K562 (cell line): ENCODE measurements around the gene MFSD6L. TPM values are rescaled to one million over a fixed set of nuclear protein-coding genes. Genes with fewer than 3 reads are reported as not detected.

Experiments used
- ATAC-seq: fragments of 200-7000 bp; cut with Tn5 transposase; 3 replicates; pipeline ENCODE4 v1.9.1; 2020; ENCODE audit warnings: moderate library complexity
- Bru-seq: library from RNA; stranded (reverse); fragments of 400-500 nt; gene quantifications from one replicate; lab custom pipeline; 2021; lab: Mats Ljungman, UMichigan
- BruChase-seq, 2 experiments: library from RNA; stranded (reverse); fragments of 400-500 nt; gene quantifications; one replicate each; lab custom pipeline; 2021; lab: Mats Ljungman, UMichigan
- BruUV-seq: library from RNA; stranded (reverse); fragments of 400-500 nt; replicated peaks from 2 replicates; lab custom pipeline; 2021; lab: Mats Ljungman, UMichigan
- CTCF ChIA-PET: fragments of 300-600 bp; formaldehyde crosslinking; extraction: SDS; loops from one replicate; lab custom pipeline; 2021; ENCODE audit warnings: low intra/inter-chr PET ratio; lab: Yijun Ruan, JAX
- POLR2A ChIA-PET: fragments of 300-600, 350-650 bp; sonication (Branson Sonifier 250); formaldehyde crosslinking; extraction: SDS; loops from one replicate; lab custom pipeline; 2021; ENCODE audit warnings: antibody characterized with exemption, inconsistent platforms; lab: Yijun Ruan, JAX
- DNase-seq, 4 experiments: peaks; one replicate each; pipeline versions ENCODE4 v3.0.0 to v3.0.0-alpha.2; 2011 to 2018; ENCODE audit warnings: low spot score in 3 of 4, mixed read lengths in 3 of 4; ENCODE audit errors: extremely low read depth in 1 of 4
- FAIRE-seq: peaks from 2 replicates; lab custom pipeline; 2011; peaks lifted over from hg19 to GRCh38; lab: Jason Lieb, UNC
- H2AFZ ChIP-seq: 2 replicates; pipeline ENCODE4 v1.6.0; 2011; ENCODE audit warnings: low read depth, low read length, control low read depth, inconsistent platforms
- H3K27ac ChIP-seq: fragments of 200-600 bp; 3 replicates; pipeline ENCODE4 v1.8.0; 2011; ENCODE audit warnings: low read depth, mild to moderate bottlenecking, control low read depth, inconsistent platforms, low read length, moderate library complexity, mixed read lengths; ENCODE audit errors: extremely low read depth
- H3K27me3 ChIP-seq, 2 experiments: fragments of 300-600 bp in 1 of 2; 2 replicates in 1 of 2; 3 replicates in 1 of 2; pipeline versions ENCODE4 v1.6.0 to v1.8.0; 2011; ENCODE audit warnings: inconsistent platforms in 2 of 2, low read length in 2 of 2, mild to moderate bottlenecking in 1 of 2, mixed read lengths in 1 of 2, moderate library complexity in 1 of 2; ENCODE audit not compliant: control insufficient read depth in 2 of 2, insufficient read depth in 2 of 2
- H3K36me3 ChIP-seq: fragments of 300-600 bp; 3 replicates; pipeline ENCODE4 v1.8.0; 2011; ENCODE audit warnings: mild to moderate bottlenecking, low read length, inconsistent platforms; ENCODE audit not compliant: control insufficient read depth, insufficient read depth
- H3K4me1 ChIP-seq, 2 experiments: fragments of 200-600 bp in 1 of 2; replicated peaks in 1 of 2; 2 replicates in 1 of 2; 3 replicates in 1 of 2; pipeline versions ENCODE4 v1.5.1 to v1.8.0; 2011; ENCODE audit warnings: inconsistent platforms in 2 of 2, low read length in 2 of 2, mild to moderate bottlenecking in 1 of 2, mixed read lengths in 1 of 2, moderate library complexity in 1 of 2; ENCODE audit not compliant: control insufficient read depth in 2 of 2, insufficient read depth in 2 of 2
- H3K4me2 ChIP-seq: 2 replicates; pipeline ENCODE4 v1.6.1; 2011; ENCODE audit warnings: low read length, control low read depth, inconsistent platforms, mixed read lengths; ENCODE audit not compliant: insufficient read depth
- H3K4me3 ChIP-seq: fragments of 200-600 bp; sonication (generic), shearing (Covaris generic); 2 replicates; pipeline ENCODE4 v1.5.1; 2016; ENCODE audit warnings: control low read depth, inconsistent platforms
- H3K79me2 ChIP-seq: fragments of 200-600 bp; 3 replicates; pipeline ENCODE4 v1.8.0; 2011; ENCODE audit warnings: low read length, inconsistent platforms; ENCODE audit not compliant: control insufficient read depth, insufficient read depth
- H3K9ac ChIP-seq, 2 experiments: 2 replicates each; pipeline versions ENCODE4 v1.6.0 to v1.6.1; 2011; ENCODE audit warnings: low read depth in 2 of 2, low read length in 2 of 2, control low read depth in 1 of 2, inconsistent platforms in 1 of 2, mild to moderate bottlenecking in 1 of 2, mixed read lengths in 1 of 2; ENCODE audit not compliant: insufficient read depth in 1 of 2
- H3K9me1 ChIP-seq: one replicate; pipeline ENCODE4 v1.6.0; 2011; ENCODE audit warnings: inconsistent platforms, mild to moderate bottlenecking, low read length, moderate library complexity; ENCODE audit not compliant: control insufficient read depth, insufficient read depth
- H3K9me3 ChIP-seq: replicated peaks from 2 replicates; pipeline ENCODE4 v1.5.1; 2011; ENCODE audit warnings: low read depth, low read length, inconsistent platforms; ENCODE audit not compliant: control insufficient read depth, insufficient read depth
- H4K20me1 ChIP-seq: replicated peaks from 2 replicates; pipeline ENCODE4 v1.6.1; 2011; ENCODE audit warnings: low read length, inconsistent platforms, mixed read lengths; ENCODE audit not compliant: control insufficient read depth, insufficient read depth
- ATF7 ChIP-seq: fragments of 450-650 bp; IDR thresholded peaks from 2 replicates; pipeline ENCODE4 v1.7.1; 2014; ENCODE audit warnings: mild to moderate bottlenecking, moderate library complexity
- ETV6 ChIP-seq, 3 experiments: fragments of 150-350 bp in 1 of 3; sonication (generic) in 1 of 3; formaldehyde crosslinking in 1 of 3; IDR thresholded peaks; 2 replicates each; pipeline versions ENCODE4 v1.6.1 to v1.8.0; 2014 to 2022; ENCODE audit warnings: borderline replicate concordance in 2 of 3, low read depth in 2 of 3, antibody characterized with exemption in 1 of 3, low read length in 1 of 3, mild to moderate bottlenecking in 1 of 3, missing genetic modification reagents in 1 of 3
- GTF3C2 ChIP-seq: IDR thresholded peaks from 3 replicates; pipeline ENCODE4 v1.6.1; 2011; ENCODE audit warnings: borderline replicate concordance, mild to moderate bottlenecking, moderate library complexity; ENCODE audit not compliant: insufficient read length; ENCODE audit errors: extremely low read depth
- KDM2B ChIP-seq: fragments of 250-450 bp; sonication (Bioruptor Pico); IDR thresholded peaks from 2 replicates; pipeline ENCODE4 v1.8.0; 2021; ENCODE audit warnings: mild to moderate bottlenecking, moderate library complexity
- MXI1 ChIP-seq: IDR thresholded peaks from 2 replicates; pipeline ENCODE4 v1.6.1; 2011; ENCODE audit warnings: low read depth, mild to moderate bottlenecking, improper control_type of control experiment, low read length
- ZNF780A ChIP-seq: fragments of 250-450 bp; sonication (Bioruptor Pico); IDR thresholded peaks from 2 replicates; pipeline ENCODE4 v1.5.0; 2021; ENCODE audit warnings: mild to moderate bottlenecking
- WGBS: fragments of 100-300 bp; shearing (Covaris generic); methylation state at CpG from one replicate; pipeline ENCODE4 v1.1.6; 2016; ENCODE audit warnings: low coverage, mixed read lengths; ENCODE audit not compliant: insufficient coverage; ENCODE audit errors: missing lambda C conversion rate; 5-methylcytosine and 5-hydroxymethylcytosine counted together
- in situ Hi-C: fragments of 300-500 bp; cut with MboI; formaldehyde crosslinking; loops from 4 replicates; pipeline ENCODE4 v1.15.0; 2018; ENCODE audit warnings: inconsistent platforms, mixed read lengths
- intact Hi-C: fragments of 100-400 bp; cut with micrococcal nuclease; formaldehyde crosslinking; loops from 2 replicates; pipeline ENCODE4 v1.14.2; 2022
- long read RNA-seq, 3 experiments: library from polyadenylated mRNA in 2 of 3; library from RNA in 1 of 3; unstranded in 2 of 3; stranded (forward) in 1 of 3; transcript quantifications; one replicate each; pipeline ENCODE4 v2.0.0, GENCODE V29; 2019 to 2022
- polyA minus RNA-seq, 3 experiments: library from RNA; depleted of rRNA, polyadenylated mRNA; stranded (reverse); fragments of >200 nt; gene quantifications; 2 replicates each; pipeline ENCODE4 v1.2.3, GENCODE V29; 2011
- polyA plus RNA-seq, 8 experiments: library from polyadenylated mRNA; depleted of rRNA in 4 of 8; stranded (reverse) in 5 of 8; unstranded in 3 of 8; fragments of >200 nt; fragmentation: Nextera tagmentation in 2 of 8; fragmentation: Illumina TruSeq in 1 of 8; extraction: Ambion mirVana in 2 of 8; extraction: Trizol in 1 of 8; gene quantifications; 2 replicates each; pipeline versions ENCODE4 v1.2.1 to v1.2.3, GENCODE V29; 2011 to 2014; ENCODE audit warnings: inconsistent platforms in 1 of 8, missing spikeins in 1 of 8
- total RNA-seq, 7 experiments: library from RNA; depleted of rRNA in 6 of 7; stranded (reverse); fragments of >200 nt in 6 of 7; fragmentation: Illumina TruSeq in 2 of 7; extraction: Trizol in 2 of 7; gene quantifications; 2 replicates each; pipeline versions ENCODE4 v1.2.1 to v1.2.3, GENCODE V29; 2011 to 2021; ENCODE audit warnings: low replicate concordance in 1 of 7

MFSD6L gene
- total RNA-seq (2011; cell fraction: chromatin; rRNA removed; ENCODE audit: low replicate concordance): not detected in 2 replicates
- not detected in 2 replicates for total RNA-seq (2011; cell fraction: nucleolus; rRNA removed)
- not detected in 2 replicates for total RNA-seq (2011; cell fraction: nucleoplasm; rRNA removed)
- not detected in 2 replicates for total RNA-seq (2014; rRNA removed)
- total RNA-seq (2014; rRNA removed; fragmentation: Illumina TruSeq; extraction: Trizol): not detected in 2 replicates
- not detected in 2 replicates for total RNA-seq (2015; rRNA removed; fragmentation: Illumina TruSeq; extraction: Trizol)
- not detected in 2 replicates for total RNA-seq (2021)
- polyA plus RNA-seq (2011; rRNA removed): not detected in 2 replicates
- not detected in 2 replicates for polyA plus RNA-seq (2011; cell fraction: cytosol; rRNA removed)
- not detected in 2 replicates for polyA plus RNA-seq (2011; cell fraction: nucleus; rRNA removed)
- polyA plus RNA-seq (2012): not detected in 2 replicates
- not detected in 2 replicates for polyA plus RNA-seq (2014; fragmentation: Illumina TruSeq; extraction: Trizol)
- not detected for polyA plus RNA-seq (2014; fragmentation: Nextera tagmentation; extraction: Ambion mirVana)
- polyA plus RNA-seq (2014; rRNA removed): not detected in 2 replicates
- polyA minus RNA-seq (2011; rRNA and poly(A)+ RNA removed): not detected in 2 replicates
- not detected in 2 replicates for polyA minus RNA-seq (2011; cell fraction: cytosol; rRNA and poly(A)+ RNA removed)
- polyA minus RNA-seq (2011; cell fraction: nucleus; rRNA and poly(A)+ RNA removed): not detected in 2 replicates
- not detected for Bru-seq, nascent RNA
- BruChase-seq, experiment 1, labeled RNA remaining after a 2-hour chase: not detected
- BruChase-seq, experiment 2, labeled RNA remaining after a 6-hour chase: not detected
- long read RNA-seq, experiment 1: 0 reads
- long read RNA-seq, experiment 2: 0 reads
- long read RNA-seq, experiment 3: 0 reads

GRCh38 chr17:8798846-8799569 lies at the start of gene MFSD6L:
TSS of gene MFSD6L (minus strand) at chr17:8799365. CDS start at chr17:8799120, 245 bp downstream.
- Histone ChIP-seq H3K36me3 (no peaks in the 10 kb centered on the region), H3K27ac (no peak within 1 kb of the TSS), H3K4me2 (no peak within 1 kb of the TSS), H3K27me3 (peaks cover 0 to 39% of the 10 kb centered on the region in 2 experiments; a peak in 4 of 5 replicates), H3K9me3 (no peaks in the 10 kb centered on the region), H3K9ac (no peak within 1 kb of the TSS), H3K4me3 (no peak within 1 kb of the TSS), H4K20me1 (no peaks in the 10 kb centered on the region; the same call in 1 of the 2 replicates), H2AFZ (no peak within 1 kb of the TSS), H3K4me1 (peaks cover 0 to 8% of the 10 kb centered on the region in 2 experiments; a peak in 2 of 5 replicates), H3K79me2 (no peaks in the 10 kb centered on the region), H3K9me1 (no peaks in the 10 kb centered on the region)
- in situ Hi-C loops: loop anchor here (5.0 to 25.0 kb wide), 2 partner anchors 93 to 737 kb away; no protein-coding TSS in a partner anchor
- CTCF ChIA-PET: interaction anchor here (0.7 kb wide), 1 partner anchor 96 kb away, joined by 3 read pairs; no protein-coding TSS in a partner anchor
- BruUV-seq: no TSS peak
- DNase-seq (no peak), ATAC-seq (no peak), FAIRE-seq (no peak)
- POLR2A ChIA-PET: no interaction called here
- 23% methylated on average over 25 of the region's 62 CpGs for WGBS
- intact Hi-C loops: no loop called here
- TF ChIP-seq MXI1: no peak
- TF ChIP-seq ATF7: no peak
- no peak for TF ChIP-seq KDM2B
- TF ChIP-seq GTF3C2: no peak
- TF ChIP-seq ZNF780A (CRISPR knock-in tag): no peak
- TF ChIP-seq ETV6 (IDR thresholded peaks at IDR 0.05; ENCODE audit: borderline replicate concordance in 1 of 2, low read depth in 2 of 2, low read length in 1 of 2): no peak
- no peak for TF ChIP-seq ETV6 (CRISPR knock-in tag; IDR thresholded peaks at IDR 0.05; ENCODE audit: borderline replicate concordance)
